SK-N-SH (cell line): ENCODE results near the gene ANO6. TPM values are rescaled to one million over a fixed set of nuclear protein-coding genes. Genes with fewer than 3 reads are reported as not detected.

ENCODE experiments used
- CTCF ChIA-PET: fragments of 300-600, 350-600 bp; formaldehyde crosslinking; extraction: SDS; loops from one replicate; lab custom pipeline; 2021; lab: Yijun Ruan, JAX
- POLR2A ChIA-PET: fragments of 350-600 bp; sonication (Branson Sonifier 250); formaldehyde crosslinking; extraction: SDS; loops from one replicate; lab custom pipeline; 2020; ENCODE audit warnings: antibody characterized with exemption, inconsistent platforms; lab: Yijun Ruan, JAX
- DNase-seq: peaks from one replicate; pipeline ENCODE4 v3.0.0; 2012
- H2AFZ ChIP-seq: fragments of 200-600 bp; sonication (generic); 2 replicates; pipeline ENCODE4 v1.8.1; 2016; ENCODE audit warnings: antibody characterized with exemption, mild to moderate bottlenecking, low read depth
- H3F3A ChIP-seq: fragments of 200-600 bp; sonication (generic); replicated peaks from 2 replicates; pipeline ENCODE3; 2016; ENCODE audit warnings: antibody characterized with exemption, mild to moderate bottlenecking; ENCODE audit not compliant: insufficient read depth
- H3K27ac ChIP-seq, 2 experiments: fragments of 200-500 bp in 1 of 2; fragments of 200-600 bp in 1 of 2; sonication (Bioruptor generic) in 1 of 2; sonication (generic), shearing (Covaris generic) in 1 of 2; 2 replicates each; pipeline versions ENCODE4 v1.5.1 to v1.6.1; 2014 to 2016; ENCODE audit warnings: low read depth in 2 of 2, inconsistent platforms in 1 of 2, low read length in 1 of 2, mild to moderate bottlenecking in 1 of 2, mixed read lengths in 1 of 2
- H3K27me3 ChIP-seq: fragments of 200-600 bp; sonication (generic), shearing (Covaris generic); 2 replicates; pipeline ENCODE4 v1.6.1; 2016; ENCODE audit warnings: mixed run types; ENCODE audit not compliant: insufficient read depth
- H3K36me3 ChIP-seq, 2 experiments: fragments of 200-500 bp in 1 of 2; fragments of 200-600 bp in 1 of 2; sonication (Bioruptor generic) in 1 of 2; sonication (generic) in 1 of 2; replicated peaks in 1 of 2; 2 replicates each; pipeline versions ENCODE3 to v1.5.1; 2014 to 2016; ENCODE audit warnings: low read length in 1 of 2, mild to moderate bottlenecking in 1 of 2; ENCODE audit not compliant: insufficient read depth in 2 of 2, control insufficient read depth in 1 of 2
- H3K4me1 ChIP-seq, 2 experiments: fragments of 200-500 bp in 1 of 2; fragments of 200-600 bp in 1 of 2; sonication (Bioruptor generic) in 1 of 2; sonication (generic), shearing (Covaris generic) in 1 of 2; 2 replicates each; pipeline versions ENCODE4 v1.5.1 to v1.6.1; 2014 to 2016; ENCODE audit warnings: low read depth in 1 of 2, low read length in 1 of 2, mixed run types in 1 of 2; ENCODE audit not compliant: insufficient read depth in 2 of 2, control insufficient read depth in 1 of 2
- H3K4me2 ChIP-seq: fragments of 200-600 bp; sonication (generic), shearing (Covaris generic); 2 replicates; pipeline ENCODE4 v1.6.1; 2017; ENCODE audit warnings: mixed run types
- H3K4me3 ChIP-seq, 2 experiments: fragments of 200-500 bp in 1 of 2; fragments of 200-600 bp in 1 of 2; sonication (Bioruptor generic) in 1 of 2; sonication (generic), shearing (Covaris generic) in 1 of 2; 2 replicates each; pipeline versions ENCODE4 v1.5.1 to v1.8.1; 2014 to 2016; ENCODE audit warnings: low read depth in 2 of 2, inconsistent platforms in 1 of 2, low read length in 1 of 2, mild to moderate bottlenecking in 1 of 2, mixed read lengths in 1 of 2, moderate library complexity in 1 of 2
- H3K79me2 ChIP-seq: fragments of 200-600 bp; sonication (generic); 2 replicates; pipeline ENCODE4 v1.8.1; 2017; ENCODE audit warnings: mild to moderate bottlenecking; ENCODE audit not compliant: insufficient read depth
- H3K9ac ChIP-seq: fragments of 200-600 bp; sonication (generic); 2 replicates; pipeline ENCODE4 v1.6.1; 2017; ENCODE audit warnings: mixed run types
- H3K9me2 ChIP-seq: fragments of 200-600 bp; sonication (generic); 2 replicates; pipeline ENCODE4 v1.6.1; 2017; ENCODE audit warnings: mixed run types
- H3K9me3 ChIP-seq: fragments of 200-600 bp; sonication (generic); 2 replicates; pipeline ENCODE4 v1.6.1; 2017; ENCODE audit warnings: mixed run types, mild to moderate bottlenecking, moderate library complexity
- H4K20me1 ChIP-seq: fragments of 200-600 bp; sonication (generic); 2 replicates; pipeline ENCODE4 v1.6.1; 2017; ENCODE audit warnings: mild to moderate bottlenecking, mixed run types; ENCODE audit not compliant: insufficient read depth
- EP300 ChIP-seq, 2 experiments: IDR thresholded peaks; 2 replicates each; pipeline versions ENCODE4 v1.4.0 to v1.6.1; 2012; ENCODE audit warnings: borderline replicate concordance in 1 of 2, low read depth in 1 of 2, low read length in 1 of 2
- FOXJ3 ChIP-seq: sonication (generic); formaldehyde crosslinking; IDR thresholded peaks from 2 replicates; pipeline ENCODE4 v1.5.1; 2020; ENCODE audit warnings: mild to moderate bottlenecking, missing genetic modification reagents
- FOXM1 ChIP-seq: IDR thresholded peaks from 2 replicates; pipeline ENCODE4 v1.4.0; 2012; ENCODE audit warnings: low read depth, mild to moderate bottlenecking
- GABPA ChIP-seq: IDR thresholded peaks from 2 replicates; pipeline ENCODE4 v1.4.0; 2012; ENCODE audit warnings: low read depth, mild to moderate bottlenecking
- GATA2 ChIP-seq: sonication (generic); formaldehyde crosslinking; IDR thresholded peaks from 2 replicates; pipeline ENCODE4 v1.5.0; 2020; ENCODE audit warnings: mild to moderate bottlenecking, missing genetic modification reagents
- JUND ChIP-seq: IDR thresholded peaks from 2 replicates; pipeline ENCODE4 v1.4.0; 2012
- MXI1 ChIP-seq: IDR thresholded peaks from 2 replicates; pipeline ENCODE4 v1.6.1; 2012; ENCODE audit warnings: mild to moderate bottlenecking, low read depth, low read length, improper control_type of control experiment
- NRF1 ChIP-seq: IDR thresholded peaks from 2 replicates; pipeline ENCODE4 v1.6.1; 2012; ENCODE audit warnings: low read depth, mild to moderate bottlenecking, low read length
- RAD21 ChIP-seq: IDR thresholded peaks from 2 replicates; pipeline ENCODE4 v1.6.1; 2012; ENCODE audit warnings: mild to moderate bottlenecking, low read length
- RCOR1 ChIP-seq: fragments of 150-350 bp; IDR thresholded peaks from 2 replicates; pipeline ENCODE4 v1.6.1; 2017; ENCODE audit warnings: antibody characterized with exemption, low read length
- RFX5 ChIP-seq: IDR thresholded peaks from 2 replicates; pipeline ENCODE4 v1.6.1; 2012; ENCODE audit warnings: mild to moderate bottlenecking, improper control_type of control experiment, low read length
- SIN3A ChIP-seq: IDR thresholded peaks from 2 replicates; pipeline ENCODE4 v1.6.1; 2012; ENCODE audit warnings: low read depth, mild to moderate bottlenecking, low read length, moderate library complexity, borderline replicate concordance
- TEAD4 ChIP-seq: IDR thresholded peaks from 2 replicates; pipeline ENCODE4 v1.4.0; 2012; ENCODE audit warnings: mild to moderate bottlenecking, borderline replicate concordance; ENCODE audit not compliant: insufficient read depth
- WGBS: methylation state at CpG from one replicate; pipeline ENCODE4 v1.1.6; 2017; ENCODE audit warnings: low lambda C conversion rate; 5-methylcytosine and 5-hydroxymethylcytosine counted together
- polyA plus RNA-seq, 3 experiments: library from polyadenylated mRNA; depleted of rRNA; stranded (reverse); fragments of >200 nt; gene quantifications; 2 replicates each; pipeline ENCODE4 v1.2.3, GENCODE V29; 2012
- TF ChIP-seq, protein P1 (sequence below): IDR thresholded peaks from 2 replicates; pipeline ENCODE4; 2012
- TF ChIP-seq, protein P2 (sequence below): IDR thresholded peaks from 2 replicates; pipeline ENCODE4 v1.4.0; 2012; ENCODE audit warnings: low read depth
- TF ChIP-seq, protein P3 (sequence below): IDR thresholded peaks from 2 replicates; pipeline ENCODE4 v1.4.0; 2012; ENCODE audit warnings: low read depth, borderline replicate concordance
- TF ChIP-seq, protein P4 (sequence below): IDR thresholded peaks from 2 replicates; pipeline ENCODE4 v1.4.0; 2012; ENCODE audit warnings: low read depth, borderline replicate concordance

ANO6 gene
- polyA plus RNA-seq, 1 of the 3 experiments (the other 2 are of a cell fraction) = 20.1 TPM

DNA sequence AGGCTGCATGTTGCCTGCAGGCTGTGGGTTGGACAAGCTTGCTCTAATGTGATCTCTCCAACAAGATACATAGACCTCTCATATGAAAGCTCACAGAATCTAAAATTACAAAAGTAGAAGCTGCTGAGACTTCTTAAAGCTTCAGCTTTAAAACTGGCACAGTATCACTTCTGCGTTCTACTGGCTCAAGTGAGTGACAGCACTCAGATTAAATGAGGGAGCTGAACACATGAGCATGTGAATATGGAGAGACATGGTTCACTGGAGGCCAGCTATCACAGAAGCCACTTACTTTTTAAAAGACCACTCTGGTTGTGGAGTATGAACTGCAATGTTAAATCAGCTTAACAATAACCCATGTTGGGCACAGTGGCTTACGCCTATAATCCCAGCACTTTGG is 29.1 kb upstream of the ANO6 start:
- no peak for TF ChIP-seq EP300 (IDR thresholded peaks at IDR 0.05; ENCODE audit: borderline replicate concordance in 1 of 2, low read depth in 1 of 2, low read length in 1 of 2)
- TF ChIP-seq, protein P1, sequence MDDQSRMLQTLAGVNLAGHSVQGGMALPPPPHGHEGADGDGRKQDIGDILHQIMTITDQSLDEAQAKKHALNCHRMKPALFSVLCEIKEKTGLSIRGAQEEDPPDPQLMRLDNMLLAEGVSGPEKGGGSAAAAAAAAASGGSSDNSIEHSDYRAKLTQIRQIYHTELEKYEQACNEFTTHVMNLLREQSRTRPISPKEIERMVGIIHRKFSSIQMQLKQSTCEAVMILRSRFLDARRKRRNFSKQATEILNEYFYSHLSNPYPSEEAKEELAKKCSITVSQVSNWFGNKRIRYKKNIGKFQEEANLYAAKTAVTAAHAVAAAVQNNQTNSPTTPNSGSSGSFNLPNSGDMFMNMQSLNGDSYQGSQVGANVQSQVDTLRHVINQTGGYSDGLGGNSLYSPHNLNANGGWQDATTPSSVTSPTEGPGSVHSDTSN = no peak
- no peaks in the 10 kb centered on the region for H3K79me2 ChIP-seq
- H3K4me1 ChIP-seq = peaks cover 0 to 7% of the 10 kb centered on the region in 2 experiments; a peak in 2 of 4 replicates
- H3F3A ChIP-seq = peaks cover 4% of the 10 kb centered on the region
- no peak overlapping the region for H3K4me2 ChIP-seq
- 96% methylated on average over 2 of the region's 2 CpGs for WGBS
- ChIA-PET CTCF (interaction anchor here (0.9 to 1.1 kb wide), 2 partner anchors 201 to 969 kb away, joined by 3 to 9 read pairs; no protein-coding TSS in a partner anchor), POLR2A (no interaction called here)
- no peak overlapping the region for H3K27ac ChIP-seq
- H4K20me1 ChIP-seq = no peaks in the 10 kb centered on the region
- no peaks in the 10 kb centered on the region for H3K9me2 ChIP-seq
- H3K4me3 ChIP-seq = no peak overlapping the region
- H3K27me3 ChIP-seq = no peaks in the 10 kb centered on the region
- no peak overlapping the region for H2AFZ ChIP-seq
- no peak for DNase-seq
- H3K9me3 ChIP-seq = no peaks in the 10 kb centered on the region
- no peak overlapping the region for H3K9ac ChIP-seq
- no peaks in the 10 kb centered on the region for H3K36me3 ChIP-seq

DNA sequence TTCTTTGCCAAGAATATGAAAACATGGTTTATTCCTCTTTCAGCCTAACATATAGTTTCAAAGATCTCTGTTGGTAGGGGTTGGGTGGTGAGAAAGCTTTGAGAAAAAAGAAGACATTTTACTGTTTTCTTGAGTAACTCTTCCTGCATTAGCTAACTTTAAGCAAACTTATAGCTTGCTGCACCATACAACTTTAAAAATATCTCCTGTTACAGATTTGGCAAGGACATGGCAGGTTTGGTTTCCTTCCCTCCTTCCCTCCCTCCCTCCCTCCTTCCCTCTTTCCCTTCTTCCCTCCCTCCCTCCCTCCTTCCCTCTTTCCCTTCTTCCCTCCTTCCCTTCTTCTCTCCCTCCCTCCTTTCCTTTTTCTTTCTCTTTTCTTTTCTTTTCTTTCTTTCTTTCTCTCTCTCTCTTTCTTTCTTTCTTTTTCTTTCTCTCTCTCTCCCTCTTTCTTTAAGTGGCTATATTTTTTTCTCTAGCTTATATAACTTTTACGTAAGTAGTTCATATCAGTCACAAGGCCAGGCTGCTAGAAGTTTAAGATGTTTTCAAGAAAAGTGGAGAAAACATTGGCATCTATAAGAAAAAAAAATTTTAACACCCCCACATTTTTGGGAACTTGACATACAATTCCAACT is 26.0 kb upstream of the ANO6 start:
- TF ChIP-seq JUND (no peak), TEAD4 (no peak), MXI1 (no peak), NRF1 (no peak), GATA2 (CRISPR knock-in tag) (no peak), RCOR1 (no peak), FOXJ3 (CRISPR knock-in tag) (no peak), GABPA (no peak), RAD21 (no peak), RFX5 (no peak), FOXM1 (no peak), SIN3A (no peak)
- TF ChIP-seq, protein P2, sequence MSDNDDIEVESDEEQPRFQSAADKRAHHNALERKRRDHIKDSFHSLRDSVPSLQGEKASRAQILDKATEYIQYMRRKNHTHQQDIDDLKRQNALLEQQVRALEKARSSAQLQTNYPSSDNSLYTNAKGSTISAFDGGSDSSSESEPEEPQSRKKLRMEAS = no peak
- TF ChIP-seq, protein P3, sequence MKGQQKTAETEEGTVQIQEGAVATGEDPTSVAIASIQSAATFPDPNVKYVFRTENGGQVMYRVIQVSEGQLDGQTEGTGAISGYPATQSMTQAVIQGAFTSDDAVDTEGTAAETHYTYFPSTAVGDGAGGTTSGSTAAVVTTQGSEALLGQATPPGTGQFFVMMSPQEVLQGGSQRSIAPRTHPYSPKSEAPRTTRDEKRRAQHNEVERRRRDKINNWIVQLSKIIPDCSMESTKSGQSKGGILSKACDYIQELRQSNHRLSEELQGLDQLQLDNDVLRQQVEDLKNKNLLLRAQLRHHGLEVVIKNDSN = no peak
- TF ChIP-seq, protein P4, sequence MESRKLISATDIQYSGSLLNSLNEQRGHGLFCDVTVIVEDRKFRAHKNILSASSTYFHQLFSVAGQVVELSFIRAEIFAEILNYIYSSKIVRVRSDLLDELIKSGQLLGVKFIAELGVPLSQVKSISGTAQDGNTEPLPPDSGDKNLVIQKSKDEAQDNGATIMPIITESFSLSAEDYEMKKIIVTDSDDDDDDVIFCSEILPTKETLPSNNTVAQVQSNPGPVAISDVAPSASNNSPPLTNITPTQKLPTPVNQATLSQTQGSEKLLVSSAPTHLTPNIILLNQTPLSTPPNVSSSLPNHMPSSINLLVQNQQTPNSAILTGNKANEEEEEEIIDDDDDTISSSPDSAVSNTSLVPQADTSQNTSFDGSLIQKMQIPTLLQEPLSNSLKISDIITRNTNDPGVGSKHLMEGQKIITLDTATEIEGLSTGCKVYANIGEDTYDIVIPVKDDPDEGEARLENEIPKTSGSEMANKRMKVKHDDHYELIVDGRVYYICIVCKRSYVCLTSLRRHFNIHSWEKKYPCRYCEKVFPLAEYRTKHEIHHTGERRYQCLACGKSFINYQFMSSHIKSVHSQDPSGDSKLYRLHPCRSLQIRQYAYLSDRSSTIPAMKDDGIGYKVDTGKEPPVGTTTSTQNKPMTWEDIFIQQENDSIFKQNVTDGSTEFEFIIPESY = no peak
- CTCF ChIA-PET = interaction anchor here (0.8 to 1.7 kb wide), 4 partner anchors 10 to 536 kb away, joined by 3 to 7 read pairs (median 4); partner anchors contain the start of gene ANO6
- Histone ChIP-seq H3K36me3 (no peaks in the 10 kb centered on the region), H3K4me1 (peaks cover 0 to 14% of the 10 kb centered on the region in 2 experiments; a peak in 2 of 4 replicates), H3K27me3 (no peaks in the 10 kb centered on the region), H3K27ac (no peak overlapping the region), H3K9me3 (no peaks in the 10 kb centered on the region), H3K4me3 (no peak overlapping the region), H3K4me2 (no peak overlapping the region), H3K9me2 (no peaks in the 10 kb centered on the region), H4K20me1 (no peaks in the 10 kb centered on the region), H2AFZ (no peak overlapping the region), H3K9ac (no peak overlapping the region), H3K79me2 (no peaks in the 10 kb centered on the region), H3F3A (peaks cover 15% of the 10 kb centered on the region)
- whole genome bisulfite sequencing = 98% methylated on average over 1 of the region's 1 CpG
- no peak for DNase-seq
- POLR2A ChIA-PET = no interaction called here
